ENCODE results near the gene PARP12.

PARP12 gene

DNA sequence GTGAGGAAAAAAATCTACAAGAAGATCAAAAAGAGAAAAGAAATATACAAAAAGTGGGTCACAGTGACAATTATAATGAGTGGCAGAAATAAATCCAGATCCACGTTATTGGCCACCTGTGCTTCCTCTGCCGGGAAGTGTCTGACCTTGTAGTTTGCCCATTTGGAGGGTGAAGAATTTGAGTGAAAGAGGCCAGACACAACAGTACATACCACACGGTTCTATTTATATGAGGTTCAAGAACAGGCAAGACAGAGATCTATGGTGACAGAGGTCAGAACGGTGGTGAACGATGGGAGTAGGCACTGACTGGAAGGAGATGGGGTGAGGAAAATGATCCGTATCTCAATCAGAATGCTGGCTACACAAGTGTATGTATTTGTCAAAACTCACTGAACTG, 17.1 kb downstream of the PARP12 start:
- TF ChIP-seq, protein P1, sequence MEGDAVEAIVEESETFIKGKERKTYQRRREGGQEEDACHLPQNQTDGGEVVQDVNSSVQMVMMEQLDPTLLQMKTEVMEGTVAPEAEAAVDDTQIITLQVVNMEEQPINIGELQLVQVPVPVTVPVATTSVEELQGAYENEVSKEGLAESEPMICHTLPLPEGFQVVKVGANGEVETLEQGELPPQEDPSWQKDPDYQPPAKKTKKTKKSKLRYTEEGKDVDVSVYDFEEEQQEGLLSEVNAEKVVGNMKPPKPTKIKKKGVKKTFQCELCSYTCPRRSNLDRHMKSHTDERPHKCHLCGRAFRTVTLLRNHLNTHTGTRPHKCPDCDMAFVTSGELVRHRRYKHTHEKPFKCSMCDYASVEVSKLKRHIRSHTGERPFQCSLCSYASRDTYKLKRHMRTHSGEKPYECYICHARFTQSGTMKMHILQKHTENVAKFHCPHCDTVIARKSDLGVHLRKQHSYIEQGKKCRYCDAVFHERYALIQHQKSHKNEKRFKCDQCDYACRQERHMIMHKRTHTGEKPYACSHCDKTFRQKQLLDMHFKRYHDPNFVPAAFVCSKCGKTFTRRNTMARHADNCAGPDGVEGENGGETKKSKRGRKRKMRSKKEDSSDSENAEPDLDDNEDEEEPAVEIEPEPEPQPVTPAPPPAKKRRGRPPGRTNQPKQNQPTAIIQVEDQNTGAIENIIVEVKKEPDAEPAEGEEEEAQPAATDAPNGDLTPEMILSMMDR (conservative IDR thresholded peaks at IDR 0.05; ENCODE audit: low read length): no peak
- no peak for DNase-seq (ENCODE audit: low read depth)
- H3K4me3 ChIP-seq (ENCODE audit: low read length): no peak overlapping the region

DNA sequence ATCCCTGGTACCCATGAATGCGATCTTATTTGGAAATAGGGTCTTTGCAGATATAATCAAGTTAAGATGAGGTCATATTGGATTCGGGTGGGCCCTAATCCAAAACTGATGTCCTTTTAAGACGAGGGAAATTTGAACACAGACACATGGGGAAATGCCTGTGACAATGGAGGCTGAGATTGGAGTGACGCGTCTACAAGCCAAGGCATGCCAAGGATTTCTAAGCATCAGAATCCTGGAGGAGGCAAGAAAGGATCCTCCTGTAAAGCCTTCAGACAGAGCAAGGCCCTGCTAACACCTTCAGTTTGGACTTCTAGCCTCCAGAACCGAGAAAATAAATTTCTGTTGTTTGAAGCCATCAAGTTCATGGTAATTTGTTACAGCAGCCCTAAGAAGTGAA, 18.5 kb downstream of the PARP12 start:
- TF ChIP-seq, protein P1 (conservative IDR thresholded peaks at IDR 0.05; ENCODE audit: low read length): no peak
- no peak overlapping the region for H3K4me3 ChIP-seq (ENCODE audit: low read length)
- no peak for DNase-seq (ENCODE audit: low read depth)

DNA sequence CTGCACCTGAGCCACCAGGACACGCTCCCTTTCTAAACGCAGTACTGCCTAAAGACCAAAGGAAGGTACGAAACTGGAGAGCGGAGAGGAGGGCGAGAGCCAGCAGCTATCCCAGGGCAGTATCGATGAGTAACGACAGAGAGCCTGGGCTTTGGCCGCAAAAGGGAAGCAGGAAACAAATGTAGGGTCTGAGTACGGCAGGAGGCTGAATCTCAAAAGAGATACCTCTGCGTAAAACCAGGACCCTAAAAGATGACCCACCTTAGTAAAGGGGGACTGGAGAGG, 20.4 kb downstream of the PARP12 start:
- DNase-seq (ENCODE audit: low read depth): no peak
- H3K4me3 ChIP-seq (ENCODE audit: low read length): no peak overlapping the region
- TF ChIP-seq, protein P1 (conservative IDR thresholded peaks at IDR 0.05; ENCODE audit: low read length): no peak

DNA sequence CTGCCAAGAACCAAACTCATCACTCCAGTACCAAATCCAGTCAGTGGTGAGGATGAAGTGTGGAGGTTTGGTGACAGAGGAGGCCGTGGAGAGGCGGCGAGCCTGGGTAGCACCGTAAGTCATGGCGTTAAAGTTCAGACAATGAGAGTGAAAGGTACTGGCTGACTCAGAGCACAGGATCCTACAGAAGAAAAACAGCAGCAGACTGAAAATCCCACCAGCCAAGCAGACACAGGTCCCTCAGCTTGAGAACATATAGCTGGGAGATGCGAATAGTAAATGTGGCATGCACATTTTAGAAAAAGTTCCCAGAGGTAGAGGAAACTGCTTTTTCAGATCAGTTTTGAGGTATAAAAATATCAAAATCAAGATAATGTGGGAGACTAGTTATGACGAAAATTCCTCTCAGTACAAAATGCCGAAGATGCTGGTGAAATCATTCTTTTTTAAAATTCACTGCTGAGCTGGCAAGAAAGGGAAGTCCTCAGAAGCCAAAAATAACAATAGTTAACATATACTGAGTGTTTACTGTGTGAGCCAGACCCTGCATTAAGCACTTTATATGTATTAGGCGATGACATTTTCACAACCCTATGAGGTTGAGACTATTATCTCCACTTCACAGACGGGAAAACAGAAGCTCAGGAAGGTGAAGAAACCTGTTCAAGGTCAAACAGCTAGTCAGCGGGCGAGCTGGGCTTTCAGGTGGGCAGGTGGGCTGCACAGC, 20.9 kb downstream of the PARP12 start:
- no peak for DNase-seq (ENCODE audit: low read depth)

DNA sequence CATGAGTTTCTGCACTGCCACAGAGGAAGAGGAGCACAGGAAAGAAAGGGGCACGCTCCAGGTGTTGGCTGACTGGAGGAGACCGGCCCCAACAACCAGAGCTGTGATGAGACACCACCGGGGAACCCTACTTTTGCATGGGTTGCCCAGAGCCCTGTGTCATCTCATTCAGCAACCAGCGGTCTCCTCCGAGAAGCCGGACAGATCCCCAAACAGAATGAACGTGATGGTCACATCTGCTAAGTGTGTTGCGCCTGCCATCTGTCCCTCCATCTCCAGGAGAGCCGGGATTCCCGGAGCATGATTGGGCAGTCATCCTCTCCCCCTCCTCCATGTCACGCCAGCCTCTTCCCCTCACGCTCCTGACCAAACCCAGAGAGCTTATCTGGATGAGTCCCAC, 22.9 kb downstream of the PARP12 start:
- H3K4me3 ChIP-seq (ENCODE audit: low read length): no peak overlapping the region
- TF ChIP-seq, protein P1 (conservative IDR thresholded peaks at IDR 0.05; ENCODE audit: low read length): no peak
- DNase-seq (ENCODE audit: low read depth): no peak

More for the DNA sequence above, 20.9 kb downstream of the PARP12 start:
- H3K4me3 ChIP-seq (ENCODE audit: low read length): no peak overlapping the region
- TF ChIP-seq, protein P1 (conservative IDR thresholded peaks at IDR 0.05; ENCODE audit: low read length): no peak

DNA sequence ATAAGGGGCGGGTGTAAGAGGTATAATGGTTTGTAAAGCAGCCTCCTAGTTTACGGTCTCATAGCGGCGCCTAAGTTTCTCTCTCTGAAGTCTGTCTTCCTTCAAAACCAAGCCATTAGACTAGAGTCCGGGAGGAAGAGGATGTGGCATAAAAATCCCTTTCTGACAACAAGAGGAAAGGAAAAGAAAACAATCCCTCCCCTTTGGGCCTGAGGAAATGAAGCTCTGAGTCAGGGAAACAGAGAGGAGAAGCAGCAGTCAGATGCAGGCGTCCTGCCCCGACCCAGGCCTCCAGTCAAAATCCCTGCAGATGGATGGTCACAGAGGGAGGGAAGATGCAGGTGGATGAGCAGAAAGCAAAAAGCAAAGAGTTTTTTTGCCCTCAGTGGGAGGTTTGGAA, 23.7 kb downstream of the PARP12 start:
- TF ChIP-seq, protein P1 (conservative IDR thresholded peaks at IDR 0.05; ENCODE audit: low read length): no peak
- no peak for DNase-seq (ENCODE audit: low read depth)
- no peak overlapping the region for H3K4me3 ChIP-seq (ENCODE audit: low read length)

DNA sequence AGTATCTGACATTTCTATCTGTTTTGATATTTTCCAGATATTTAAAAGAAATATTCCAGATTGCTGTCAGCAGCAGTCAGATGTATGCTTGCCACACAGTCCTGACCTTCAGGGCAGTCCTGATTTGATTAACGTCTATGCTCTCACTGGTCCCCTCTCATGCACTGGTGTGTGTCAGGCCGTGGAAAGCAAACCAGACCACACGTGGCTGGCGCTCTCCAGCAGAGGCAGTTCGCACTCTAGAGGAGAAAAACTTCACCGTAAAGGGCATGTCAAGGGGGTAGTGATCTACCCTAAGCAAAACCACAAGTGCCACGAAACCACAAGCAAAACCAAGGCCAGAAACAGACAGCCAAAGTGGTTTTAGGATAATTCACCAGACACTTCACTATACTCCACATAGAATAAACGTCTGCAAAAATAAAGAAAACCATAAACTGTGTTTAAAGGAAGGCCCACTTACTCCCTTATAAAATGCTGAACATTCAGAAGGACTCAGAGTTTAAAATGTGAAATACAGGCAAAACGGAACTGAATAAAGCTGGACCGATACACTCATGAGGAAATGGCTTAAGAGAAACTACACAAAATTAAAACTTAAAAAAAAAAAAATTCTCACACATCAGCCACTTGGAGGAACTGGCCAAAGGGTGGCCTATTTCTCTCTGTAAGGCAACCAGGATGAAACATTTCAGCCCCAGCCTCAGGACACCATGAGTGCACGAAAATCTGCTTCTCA, 26.4 kb downstream of the PARP12 start:
- DNase-seq (ENCODE audit: low read depth): no peak
- H3K4me3 ChIP-seq (ENCODE audit: low read length): no peak overlapping the region
- TF ChIP-seq, protein P1 (conservative IDR thresholded peaks at IDR 0.05; ENCODE audit: low read length): no peak

Measured in AG10803 (cell line).